Neuronal stem cell (in vitro differentiated cells): ENCODE results near the gene TTLL1.

Source experiments
- DNase-seq: peaks from one replicate; pipeline ENCODE4 v3.0.0-alpha.2; 2013; ENCODE audit warnings: low spot score
- H2AFZ ChIP-seq: one replicate; pipeline ENCODE4 v1.6.1; 2013; ENCODE audit warnings: mild to moderate bottlenecking, low read length, inconsistent platforms
- H2AK5ac ChIP-seq: 2 replicates; pipeline ENCODE4 v1.6.1; 2013; ENCODE audit warnings: low read depth, mild to moderate bottlenecking, inconsistent platforms, low read length, moderate library complexity, mixed read lengths
- H2BK120ac ChIP-seq: 2 replicates; pipeline ENCODE4 v1.6.1; 2013; ENCODE audit warnings: low read depth, mild to moderate bottlenecking, inconsistent platforms, low read length, moderate library complexity, mixed read lengths
- H2BK12ac ChIP-seq: one replicate; pipeline ENCODE4 v1.6.1; 2013; ENCODE audit warnings: low read length, inconsistent platforms
- H2BK15ac ChIP-seq: 2 replicates; pipeline ENCODE4 v1.6.1; 2013; ENCODE audit warnings: mild to moderate bottlenecking, low read length, inconsistent platforms, mixed read lengths
- H2BK5ac ChIP-seq: one replicate; pipeline ENCODE4 v1.6.1; 2013; ENCODE audit warnings: inconsistent platforms, mild to moderate bottlenecking, low read length, moderate library complexity
- H3K14ac ChIP-seq: one replicate; pipeline ENCODE4 v1.6.1; 2013; ENCODE audit warnings: low read length, inconsistent platforms
- H3K18ac ChIP-seq: 2 replicates; pipeline ENCODE4 v1.6.1; 2013; ENCODE audit warnings: low read length, inconsistent platforms
- H3K23ac ChIP-seq: 2 replicates; pipeline ENCODE4 v1.6.1; 2013; ENCODE audit warnings: low read depth, mild to moderate bottlenecking, mixed read lengths, low read length, inconsistent platforms; ENCODE audit not compliant: poor library complexity
- H3K27ac ChIP-seq: replicated peaks from 3 replicates; pipeline ENCODE4 v1.5.1; 2013; ENCODE audit warnings: low read length, inconsistent platforms
- H3K27me3 ChIP-seq, 3 experiments: 2 replicates each; pipeline ENCODE4 v1.6.1; 2013; ENCODE audit warnings: low read length in 3 of 3, mild to moderate bottlenecking in 2 of 3, inconsistent platforms in 1 of 3, low read depth in 1 of 3, mixed read lengths in 1 of 3, moderate library complexity in 1 of 3; ENCODE audit not compliant: control insufficient read depth in 3 of 3, insufficient read depth in 3 of 3
- H3K36me3 ChIP-seq, 2 donors: replicated peaks in 1 of 2; 2 replicates each; pipeline ENCODE4 v1.6.1; 2013; ENCODE audit warnings: low read length in 2 of 2; ENCODE audit not compliant: control insufficient read depth in 2 of 2, insufficient read depth in 2 of 2
- H3K4ac ChIP-seq: 2 replicates; pipeline ENCODE4 v1.6.1; 2013; ENCODE audit warnings: inconsistent platforms, mild to moderate bottlenecking, low read length, moderate library complexity
- H3K4me1 ChIP-seq, 2 donors: 1 replicate in 1 of 2; 2 replicates in 1 of 2; pipeline ENCODE4 v1.6.1; 2013; ENCODE audit warnings: low read length in 2 of 2, low read depth in 1 of 2; ENCODE audit not compliant: control insufficient read depth in 2 of 2, insufficient read depth in 1 of 2
- H3K4me2 ChIP-seq: one replicate; pipeline ENCODE4 v1.6.1; 2013; ENCODE audit warnings: mild to moderate bottlenecking, low read length, inconsistent platforms; ENCODE audit not compliant: insufficient read depth, poor library complexity, severe bottlenecking
- H3K4me3 ChIP-seq, 2 donors: 2 replicates each; pipeline ENCODE4 v1.5.1; 2013; ENCODE audit warnings: low read length in 2 of 2, mild to moderate bottlenecking in 2 of 2, inconsistent platforms in 1 of 2, moderate library complexity in 1 of 2
- H3K79me1 ChIP-seq: one replicate; pipeline ENCODE4 v1.6.1; 2013; ENCODE audit warnings: low read depth, mild to moderate bottlenecking, inconsistent platforms, low read length, moderate library complexity
- H3K9ac ChIP-seq: one replicate; pipeline ENCODE4 v1.6.1; 2013; ENCODE audit warnings: mild to moderate bottlenecking, low read depth, low read length, inconsistent platforms; ENCODE audit not compliant: poor library complexity
- H3K9me3 ChIP-seq, 2 donors: replicated peaks in 1 of 2; 2 replicates each; pipeline versions ENCODE3 to v1.6.1; 2013; ENCODE audit warnings: low read length in 2 of 2, mild to moderate bottlenecking in 2 of 2, inconsistent platforms in 1 of 2, low read depth in 1 of 2, mixed read lengths in 1 of 2, moderate library complexity in 1 of 2; ENCODE audit not compliant: control insufficient read depth in 2 of 2, insufficient read depth in 1 of 2
- H4K8ac ChIP-seq: one replicate; pipeline ENCODE4 v1.6.1; 2013; ENCODE audit warnings: low read depth, mild to moderate bottlenecking, inconsistent platforms, low read length, moderate library complexity
- H4K91ac ChIP-seq: one replicate; pipeline ENCODE4 v1.6.1; 2013; ENCODE audit warnings: low read length, low read depth, mild to moderate bottlenecking, inconsistent platforms; ENCODE audit not compliant: poor library complexity
- WGBS, 2 donors: extraction: QIAGEN DNeasy Blood & Tissue Kit; methylation state at CpG; one replicate each; pipeline ENCODE4 v1.1.7; 2013; ENCODE audit warnings: missing lambda C conversion rate in 2 of 2, mixed read lengths in 1 of 2; ENCODE audit not compliant: insufficient read length in 2 of 2, insufficient replicate concordance in 1 of 2; ENCODE audit errors: extremely low coverage in 2 of 2; 5-methylcytosine and 5-hydroxymethylcytosine counted together

TTLL1 gene

GRCh38 chr22:43006753-43007152, 82.4 kb downstream of the TTLL1 start:
- Histone ChIP-seq H4K91ac (no peak overlapping the region), H2BK5ac (no peak overlapping the region), H2BK120ac (no peak overlapping the region), H4K8ac (no peak overlapping the region), H3K27ac (no peak overlapping the region), H3K9me3 (peaks cover 4 to 5% of the 10 kb centered on the region in 2 donors), H3K14ac (no peak overlapping the region), H3K4ac (no peak overlapping the region), H3K18ac (no peak overlapping the region), H3K4me1 (peaks cover 4 to 13% of the 10 kb centered on the region in 2 donors), H3K36me3 (no peaks in the 10 kb centered on the region), H3K9ac (no peak overlapping the region), H2AFZ (no peak overlapping the region), H3K79me1 (peaks cover 3% of the 10 kb centered on the region), H3K4me2 (no peak overlapping the region), H3K27me3 (no peaks in the 10 kb centered on the region), H2BK15ac (no peak overlapping the region), H2BK12ac (no peak overlapping the region), H3K4me3 (no peak overlapping the region), H2AK5ac (no peak overlapping the region), H3K23ac (no peak overlapping the region)
- no CpG with 5 or more reads among the region's 7 CpGs for WGBS, 2 donors
- no peak for DNase-seq

- no peak overlapping the region for H3K4ac ChIP-seq
- H4K8ac ChIP-seq = no peak overlapping the region
- no peak overlapping the region for H4K91ac ChIP-seq
- H2BK15ac ChIP-seq = no peak overlapping the region
- no peak overlapping the region for H2BK120ac ChIP-seq
- H3K4me2 ChIP-seq = no peak overlapping the region
- no peak overlapping the region for H2BK5ac ChIP-seq
- no peaks in the 10 kb centered on the region for H3K36me3 ChIP-seq
- no peak overlapping the region for H3K27ac ChIP-seq
- no peak overlapping the region for H2AK5ac ChIP-seq
- H2BK12ac ChIP-seq = no peak overlapping the region
- no peak overlapping the region for H3K4me3 ChIP-seq
- no CpG with 5 or more reads among the region's 5 CpGs for WGBS, 2 donors
- H3K9me3 ChIP-seq = peaks cover under 1 to 4% of the 10 kb centered on the region in 2 donors
- no peak overlapping the region for H3K14ac ChIP-seq
- H3K79me1 ChIP-seq = peaks cover 3% of the 10 kb centered on the region
- no peak overlapping the region for H3K23ac ChIP-seq
- peaks cover 9 to 17% of the 10 kb centered on the region in 2 donors for H3K4me1 ChIP-seq
- H3K27me3 ChIP-seq = no peaks in the 10 kb centered on the region
- H3K9ac ChIP-seq = no peak overlapping the region
- H2AFZ ChIP-seq = no peak overlapping the region
- H3K18ac ChIP-seq = no peak overlapping the region
- no peak for DNase-seq
Observed at GRCh38 chr22:43006016-43006505, 83.1 kb downstream of the TTLL1 start.

- Histone ChIP-seq H4K91ac (no peak overlapping the region), H3K9me3 (peaks cover 0 to 4% of the 10 kb centered on the region in 2 donors), H3K79me1 (peaks cover 5% of the 10 kb centered on the region), H2BK5ac (no peak overlapping the region), H3K27me3 (no peaks in the 10 kb centered on the region), H2AK5ac (no peak overlapping the region), H2BK120ac (no peak overlapping the region), H3K4ac (no peak overlapping the region), H4K8ac (no peak overlapping the region), H2BK12ac (no peak overlapping the region), H3K4me2 (no peak overlapping the region), H3K27ac (no peak overlapping the region), H3K18ac (no peak overlapping the region), H3K14ac (no peak overlapping the region), H3K36me3 (no peaks in the 10 kb centered on the region), H3K4me3 (no peak overlapping the region), H3K9ac (peak overlapping the region; percentile 12), H2AFZ (no peak overlapping the region), H3K23ac (no peak overlapping the region), H2BK15ac (no peak overlapping the region), H3K4me1 (peaks cover 9 to 21% of the 10 kb centered on the region in 2 donors)
- DNase-seq = no peak
- no CpG with 5 or more reads among the region's 2 CpGs for WGBS, 2 donors
Observed at GRCh38 chr22:43005106-43005505, 84.1 kb downstream of the TTLL1 start.

GRCh38 chr22:43004362-43005035, 84.7 kb downstream of the TTLL1 start:
- H2AFZ ChIP-seq = no peak overlapping the region
- no peak overlapping the region for H2BK5ac ChIP-seq
- no peak overlapping the region for H3K23ac ChIP-seq
- peaks cover 4 to 7% of the 10 kb centered on the region in 2 donors for H3K9me3 ChIP-seq
- no peak for DNase-seq
- H2BK120ac ChIP-seq = no peak overlapping the region
- WGBS, 2 donors = no CpG with 5 or more reads among the region's 13 CpGs
- H3K4me1 ChIP-seq = peaks cover 9 to 21% of the 10 kb centered on the region in 2 donors
- no peak overlapping the region for H4K91ac ChIP-seq
- no peak overlapping the region for H3K9ac ChIP-seq
- H3K27me3 ChIP-seq = no peaks in the 10 kb centered on the region
- H3K79me1 ChIP-seq = peaks cover 5% of the 10 kb centered on the region
- no peak overlapping the region for H3K18ac ChIP-seq
- no peak overlapping the region for H3K14ac ChIP-seq
- no peak overlapping the region for H2BK12ac ChIP-seq
- H4K8ac ChIP-seq = peak overlapping the region; percentile 78
- H2BK15ac ChIP-seq = no peak overlapping the region
- H3K36me3 ChIP-seq = no peaks in the 10 kb centered on the region
- H2AK5ac ChIP-seq = no peak overlapping the region
- H3K4ac ChIP-seq = no peak overlapping the region
- H3K27ac ChIP-seq = no peak overlapping the region
- no peak overlapping the region for H3K4me3 ChIP-seq
- no peak overlapping the region for H3K4me2 ChIP-seq
